HUES48 (cell line): ENCODE measurements around the gene PHF20.

ENCODE experiments used
- H3K27ac ChIP-seq: one replicate; pipeline ENCODE4 v1.7.0; 2013; ENCODE audit warnings: low read depth, low read length, inconsistent platforms
- H3K27me3 ChIP-seq: 2 replicates; pipeline ENCODE4 v1.6.1; 2013; ENCODE audit warnings: mild to moderate bottlenecking, low read length; ENCODE audit not compliant: control insufficient read depth, insufficient read depth
- H3K36me3 ChIP-seq: 2 replicates; pipeline ENCODE4 v1.6.1; 2013; ENCODE audit warnings: low read length; ENCODE audit not compliant: control insufficient read depth, insufficient read depth
- H3K4me1 ChIP-seq: 2 replicates; pipeline ENCODE4 v1.6.1; 2013; ENCODE audit warnings: mild to moderate bottlenecking, low read length; ENCODE audit not compliant: control insufficient read depth, insufficient read depth
- H3K4me3 ChIP-seq: 2 replicates; pipeline ENCODE4 v1.5.1; 2013; ENCODE audit warnings: mild to moderate bottlenecking, low read depth, low read length
- H3K9ac ChIP-seq: 2 replicates; pipeline ENCODE4 v1.6.1; 2013; ENCODE audit warnings: mild to moderate bottlenecking, low read depth, low read length, moderate library complexity
- H3K9me3 ChIP-seq: 2 replicates; pipeline ENCODE4 v1.6.1; 2013; ENCODE audit warnings: low read length; ENCODE audit not compliant: control insufficient read depth, insufficient read depth

Gene PHF20

DNA sequence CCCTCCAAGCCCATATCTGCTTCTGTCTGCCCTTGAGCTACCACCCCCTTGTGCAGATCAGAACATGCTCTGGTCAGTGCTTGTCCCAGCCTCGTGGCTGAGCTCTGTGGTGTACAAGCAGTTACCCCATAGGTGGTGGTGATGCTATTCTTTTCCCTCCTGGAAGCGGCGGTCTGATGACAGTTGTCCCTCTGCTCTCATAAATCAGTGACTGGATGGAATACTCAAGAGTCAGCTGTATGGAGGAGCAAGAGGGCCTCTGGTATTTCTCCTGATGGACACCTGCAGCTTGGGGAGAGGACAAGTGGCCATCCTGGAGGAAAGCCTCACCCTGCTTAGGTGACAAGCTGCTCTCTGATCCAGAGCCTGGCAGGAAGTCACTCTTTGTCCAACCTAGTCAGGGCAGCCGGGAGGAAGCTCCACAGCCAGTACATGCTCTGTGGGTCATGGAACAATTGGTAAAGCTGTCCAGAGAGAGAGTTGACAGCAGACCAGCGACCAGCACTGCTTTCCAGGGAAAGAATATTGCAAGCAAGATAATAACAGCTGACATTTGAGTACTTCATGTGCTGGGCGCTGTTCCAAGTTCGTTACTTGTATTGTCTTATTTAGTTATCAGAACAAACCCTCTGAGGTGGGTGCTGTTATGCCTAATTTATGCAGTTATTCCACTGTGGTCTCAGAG, 135.3 kb downstream of the PHF20 start:
- Histone ChIP-seq H3K4me3 (no peak overlapping the region), H3K36me3 (peaks cover 20% of the 10 kb centered on the region), H3K9ac (no peak overlapping the region), H3K27me3 (no peaks in the 10 kb centered on the region), H3K4me1 (peaks cover 9% of the 10 kb centered on the region), H3K9me3 (no peaks in the 10 kb centered on the region), H3K27ac (no peak overlapping the region)

GRCh38 chr20:35908007-35908406, 136.2 kb downstream of the PHF20 start:
- Histone ChIP-seq H3K4me1 (peaks cover 9% of the 10 kb centered on the region), H3K36me3 (peaks cover 25% of the 10 kb centered on the region), H3K9ac (no peak overlapping the region), H3K27me3 (no peaks in the 10 kb centered on the region), H3K9me3 (no peaks in the 10 kb centered on the region), H3K4me3 (no peak overlapping the region), H3K27ac (peak overlapping the region; percentile 11)

DNA sequence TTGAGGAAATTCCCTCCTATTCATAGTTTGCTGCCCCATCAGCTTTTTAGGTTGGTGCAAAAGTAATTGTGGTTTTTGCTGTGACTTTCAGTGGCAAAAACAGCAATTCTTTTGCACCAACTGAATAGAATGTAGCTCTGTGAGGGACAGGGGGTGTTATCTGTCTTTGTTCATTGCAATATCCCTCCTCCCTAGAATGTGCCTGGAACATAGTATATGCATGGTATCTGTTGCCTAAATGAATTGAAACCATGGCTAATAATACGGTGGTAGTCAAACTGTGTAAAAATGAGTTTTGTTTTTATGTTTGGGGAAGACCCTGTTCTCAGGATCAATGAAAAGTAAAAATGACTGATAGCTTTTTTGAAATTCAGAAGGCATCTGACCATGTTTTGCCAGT, 137.4 kb downstream of the PHF20 start:
- Histone ChIP-seq H3K9ac (no peak overlapping the region), H3K4me3 (no peak overlapping the region), H3K9me3 (no peaks in the 10 kb centered on the region), H3K4me1 (peaks cover 9% of the 10 kb centered on the region), H3K36me3 (peaks cover 37% of the 10 kb centered on the region), H3K27ac (no peak overlapping the region), H3K27me3 (no peaks in the 10 kb centered on the region)

GRCh38 chr20:35909796-35910195, 138.0 kb downstream of the PHF20 start:
- no peak overlapping the region for H3K9ac ChIP-seq
- no peak overlapping the region for H3K27ac ChIP-seq
- H3K27me3 ChIP-seq: no peaks in the 10 kb centered on the region
- H3K9me3 ChIP-seq: no peaks in the 10 kb centered on the region
- H3K4me3 ChIP-seq: no peak overlapping the region
- peaks cover 9% of the 10 kb centered on the region for H3K4me1 ChIP-seq
- H3K36me3 ChIP-seq: peaks cover 43% of the 10 kb centered on the region

GRCh38 chr20:35910254-35910653, 138.4 kb downstream of the PHF20 start:
- H3K4me3 ChIP-seq: no peak overlapping the region
- H3K4me1 ChIP-seq: peaks cover 9% of the 10 kb centered on the region
- no peaks in the 10 kb centered on the region for H3K27me3 ChIP-seq
- H3K27ac ChIP-seq: no peak overlapping the region
- peaks cover 41% of the 10 kb centered on the region for H3K36me3 ChIP-seq
- no peaks in the 10 kb centered on the region for H3K9me3 ChIP-seq
- no peak overlapping the region for H3K9ac ChIP-seq

- Histone ChIP-seq H3K4me1 (peaks cover 3% of the 10 kb centered on the region; the same call in 1 of the 2 replicates), H3K27ac (no peak overlapping the region), H3K36me3 (peaks cover 43% of the 10 kb centered on the region), H3K4me3 (no peak overlapping the region), H3K27me3 (no peaks in the 10 kb centered on the region), H3K9ac (no peak overlapping the region), H3K9me3 (no peaks in the 10 kb centered on the region)
Observed at GRCh38 chr20:35912881-35913280, 141.1 kb downstream of the PHF20 start.

DNA sequence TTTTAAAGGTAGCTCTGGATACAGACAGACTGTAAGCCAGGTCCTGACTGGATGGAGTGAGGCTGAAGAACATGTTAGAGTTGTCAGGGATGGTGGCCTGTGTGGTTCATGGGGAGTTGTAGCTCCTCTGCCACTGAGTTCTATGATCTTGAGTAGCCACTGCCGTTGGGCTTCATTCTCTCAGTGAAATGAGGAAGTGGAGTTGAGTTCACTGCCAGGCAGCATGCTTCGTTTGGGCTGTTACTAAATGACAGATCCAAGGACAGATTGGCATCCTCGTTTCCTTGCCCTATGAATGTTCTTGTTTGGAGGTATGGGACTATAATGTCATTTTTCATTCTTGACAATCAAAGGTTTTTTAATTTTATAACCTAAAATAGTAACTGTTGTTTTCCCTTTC, 145.3 kb downstream of the PHF20 start:
- Histone ChIP-seq H3K9me3 (no peaks in the 10 kb centered on the region), H3K27me3 (no peaks in the 10 kb centered on the region), H3K4me1 (no peaks in the 10 kb centered on the region), H3K27ac (no peak overlapping the region), H3K4me3 (no peak overlapping the region), H3K36me3 (peaks cover 68% of the 10 kb centered on the region), H3K9ac (no peak overlapping the region)

DNA sequence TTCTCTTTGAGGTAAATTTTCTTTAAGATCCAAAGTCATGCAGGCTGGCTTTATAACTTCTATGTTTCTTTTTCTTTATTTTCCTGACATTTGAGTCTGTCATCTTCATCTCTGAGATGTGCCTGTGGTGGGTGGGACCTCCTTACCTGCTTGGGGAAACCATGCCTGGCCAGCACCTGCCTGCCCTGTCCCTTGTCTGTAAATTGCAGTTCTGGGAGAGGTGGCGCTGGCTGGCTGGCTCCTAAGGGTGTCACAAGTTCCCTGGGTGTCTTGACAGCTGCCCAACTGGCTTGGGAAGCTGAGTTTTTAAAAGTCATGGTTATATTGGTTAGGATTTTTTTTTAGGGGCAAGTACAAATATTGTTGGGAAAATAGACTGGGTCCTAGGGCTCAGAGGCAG, 146.2 kb downstream of the PHF20 start:
- H3K9ac ChIP-seq: no peak overlapping the region
- no peak overlapping the region for H3K4me3 ChIP-seq
- no peak overlapping the region for H3K27ac ChIP-seq
- H3K4me1 ChIP-seq: no peaks in the 10 kb centered on the region
- H3K27me3 ChIP-seq: no peaks in the 10 kb centered on the region
- no peaks in the 10 kb centered on the region for H3K9me3 ChIP-seq
- H3K36me3 ChIP-seq: peaks cover 64% of the 10 kb centered on the region

- no peak overlapping the region for H3K9ac ChIP-seq
- H3K27ac ChIP-seq: no peak overlapping the region
- no peak overlapping the region for H3K4me3 ChIP-seq
- no peaks in the 10 kb centered on the region for H3K4me1 ChIP-seq
- no peaks in the 10 kb centered on the region for H3K27me3 ChIP-seq
- H3K9me3 ChIP-seq: no peaks in the 10 kb centered on the region
- peaks cover 52% of the 10 kb centered on the region for H3K36me3 ChIP-seq
Observed at GRCh38 chr20:35920523-35920922, 148.7 kb downstream of the PHF20 start.

DNA sequence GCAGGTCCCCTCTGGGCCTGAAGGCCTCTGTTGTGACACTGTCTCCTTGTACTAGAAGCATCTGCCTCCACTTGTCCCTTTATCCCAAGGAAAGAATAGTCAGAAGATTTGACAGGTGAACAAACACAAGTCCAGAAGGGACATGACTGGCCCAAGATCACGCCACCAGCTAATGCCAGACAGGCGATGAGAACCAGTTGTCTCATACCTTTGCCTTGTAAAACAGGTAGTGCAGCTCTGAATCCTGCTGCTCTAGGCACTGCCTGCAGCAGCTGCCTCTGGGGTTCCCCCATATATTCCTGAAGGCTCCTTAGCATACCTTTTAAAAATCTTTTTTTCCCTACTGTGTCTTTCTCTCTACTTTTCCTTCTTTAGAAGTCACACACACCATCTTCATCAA, 157.5 kb downstream of the PHF20 start:
- H3K27ac ChIP-seq: no peak overlapping the region
- H3K4me3 ChIP-seq: no peak overlapping the region
- no peaks in the 10 kb centered on the region for H3K27me3 ChIP-seq
- H3K9me3 ChIP-seq: no peaks in the 10 kb centered on the region
- peaks cover 8% of the 10 kb centered on the region for H3K4me1 ChIP-seq
- H3K9ac ChIP-seq: no peak overlapping the region
- peaks cover 36% of the 10 kb centered on the region for H3K36me3 ChIP-seq

GRCh38 chr20:35934050-35934449, 162.2 kb downstream of the PHF20 start:
- no peaks in the 10 kb centered on the region for H3K27me3 ChIP-seq
- H3K36me3 ChIP-seq: peaks cover 27% of the 10 kb centered on the region
- H3K4me1 ChIP-seq: peaks cover 22% of the 10 kb centered on the region
- H3K9ac ChIP-seq: no peak overlapping the region
- H3K27ac ChIP-seq: peak overlapping the region; percentile 82
- no peak overlapping the region for H3K4me3 ChIP-seq
- H3K9me3 ChIP-seq: no peaks in the 10 kb centered on the region
